NOMO-1 (cell line): Measurements from ENCODE around the gene PPP2R5C.

Experiments used
- DNase-seq, 2 experiments: peaks; one replicate each; lab custom pipeline; 2025; ENCODE audit not compliant: unreplicated experiment in 2 of 2; lab: John Stamatoyannopoulos, UW

PPP2R5C gene

GRCh38 chr14:101879529-101880336 is 118.2 kb downstream of the PPP2R5C start:
- DNase-seq, result no peak

GRCh38 chr14:101881426-101881825 is 119.9 kb downstream of the PPP2R5C start:
- no peak for DNase-seq

- no peak for DNase-seq
Observed at GRCh38 chr14:101882141-101882935, 120.8 kb downstream of the PPP2R5C start.

DNA sequence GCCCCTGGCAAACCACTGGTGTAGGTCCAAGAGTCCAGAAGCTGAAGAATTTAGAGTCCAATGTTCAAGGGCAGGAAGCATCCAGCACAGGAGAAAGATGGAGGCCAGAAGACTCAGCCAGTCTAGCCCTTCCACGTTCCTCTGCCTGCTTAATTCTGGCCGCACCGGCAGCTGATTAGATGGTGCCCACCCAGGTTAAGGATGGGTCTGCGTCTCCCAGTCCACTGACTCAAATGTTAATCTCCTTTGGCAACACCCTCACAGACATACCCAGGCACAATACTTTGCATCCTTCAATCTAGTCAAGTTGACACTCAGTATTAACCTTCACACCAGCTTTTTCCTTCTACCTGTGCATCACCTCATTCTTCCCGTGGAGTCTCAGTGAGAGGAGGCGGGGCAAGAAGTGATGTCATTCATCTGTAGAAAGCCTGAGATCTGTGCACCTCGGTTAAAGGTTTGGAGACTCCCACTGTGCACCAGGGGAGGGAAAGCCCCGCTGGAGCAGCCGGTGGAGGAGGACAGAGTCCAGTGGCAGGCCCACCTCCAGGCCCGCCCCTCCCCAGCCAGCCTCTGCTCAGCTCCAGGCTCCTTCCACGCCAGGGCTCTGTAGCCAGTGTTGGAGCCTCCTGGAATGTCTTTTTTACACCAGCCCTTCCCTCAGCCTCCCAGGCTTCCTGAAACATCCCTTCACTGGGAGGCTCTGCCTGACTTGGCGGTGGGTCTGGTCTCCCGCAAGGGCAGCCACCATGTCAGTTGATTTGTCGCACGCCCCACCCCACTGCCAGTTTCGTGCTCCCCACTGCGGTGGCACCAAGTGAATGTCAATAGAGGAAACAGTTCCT is 122.8 kb downstream of the PPP2R5C start:
- no peak for DNase-seq

GRCh38 chr14:101884934-101885576 is 123.5 kb downstream of the PPP2R5C start:
- DNase-seq, result no peak

GRCh38 chr14:101887219-101887618 is 125.7 kb downstream of the PPP2R5C start:
- DNase-seq, result no peak

GRCh38 chr14:101888182-101888581 is 126.7 kb downstream of the PPP2R5C start:
- no peak for DNase-seq

GRCh38 chr14:101889366-101889765 is 127.9 kb downstream of the PPP2R5C start:
- no peak for DNase-seq

DNA sequence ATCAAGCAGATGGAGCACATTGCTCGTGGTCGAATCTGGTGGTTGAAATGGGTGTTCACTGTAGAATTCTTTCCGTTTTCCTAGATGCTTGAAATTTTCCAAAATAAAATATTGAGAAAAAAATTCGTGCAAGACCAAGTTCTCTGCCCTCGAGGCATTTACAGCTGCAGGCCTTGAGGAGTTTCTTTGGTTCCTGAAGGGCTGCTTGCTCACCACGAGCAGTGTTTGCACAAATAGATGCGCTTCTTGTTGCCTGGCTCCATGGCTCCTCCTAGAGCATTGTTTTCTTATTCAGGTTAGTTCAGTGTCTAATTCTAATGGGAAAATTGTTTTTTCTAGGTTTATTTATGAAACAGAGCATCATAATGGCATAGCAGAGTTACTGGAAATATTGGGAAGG is 128.4 kb downstream of the PPP2R5C start:
- DNase-seq, result no peak

GRCh38 chr14:101891471-101891870 is 130.0 kb downstream of the PPP2R5C start:
- no peak for DNase-seq

GRCh38 chr14:101893759-101894158 is 132.2 kb downstream of the PPP2R5C start:
- no peak for DNase-seq

- no peak for DNase-seq
Observed at GRCh38 chr14:101894365-101895081, 133.0 kb downstream of the PPP2R5C start.

- no peak for DNase-seq
Observed at GRCh38 chr14:101895256-101895655, 133.7 kb downstream of the PPP2R5C start.

DNA sequence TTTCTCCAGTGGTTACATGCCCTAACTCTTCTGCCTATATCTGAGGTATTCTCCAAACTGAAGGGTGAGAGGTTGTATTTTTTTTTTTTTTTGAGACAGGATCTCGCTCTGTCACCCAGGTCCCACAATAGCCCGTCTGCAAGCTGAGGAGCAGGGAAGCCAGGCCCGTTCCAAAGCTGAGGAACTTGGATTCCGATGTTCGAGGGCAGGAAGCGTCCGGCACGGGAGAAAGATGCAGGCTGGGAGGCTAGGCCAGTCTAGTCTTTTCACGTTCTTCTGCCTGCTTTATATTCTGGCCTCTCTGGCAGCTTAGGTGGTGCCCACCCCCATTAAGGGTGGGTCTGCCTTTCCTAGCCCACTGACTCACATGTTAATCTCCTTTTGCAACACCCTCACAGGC is 135.8 kb downstream of the PPP2R5C start:
- DNase-seq, result no peak

GRCh38 chr14:101898416-101898815 is 136.9 kb downstream of the PPP2R5C start:
- no peak for DNase-seq

GRCh38 chr14:101899263-101899662 is 137.8 kb downstream of the PPP2R5C start:
- no peak for DNase-seq

DNA sequence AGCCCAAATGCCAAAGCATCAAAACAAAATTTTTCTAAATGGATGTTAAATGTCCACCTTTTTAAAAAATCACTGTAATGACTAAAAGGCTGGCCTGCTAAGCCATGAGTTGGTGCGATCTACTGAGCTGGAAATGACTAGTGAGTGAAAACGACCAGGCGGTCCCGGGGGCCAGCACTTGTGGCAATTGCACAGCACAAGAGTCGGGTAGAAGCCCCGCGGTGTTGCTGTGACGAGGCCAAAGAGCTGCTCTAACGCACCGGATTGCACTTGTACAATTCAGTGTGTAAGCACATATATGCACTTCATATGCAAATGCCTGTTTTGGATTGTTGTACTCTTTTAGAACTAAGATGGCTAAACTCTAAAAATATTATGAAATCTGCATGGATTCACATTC is 138.7 kb downstream of the PPP2R5C start:
- no peak for DNase-seq

DNA sequence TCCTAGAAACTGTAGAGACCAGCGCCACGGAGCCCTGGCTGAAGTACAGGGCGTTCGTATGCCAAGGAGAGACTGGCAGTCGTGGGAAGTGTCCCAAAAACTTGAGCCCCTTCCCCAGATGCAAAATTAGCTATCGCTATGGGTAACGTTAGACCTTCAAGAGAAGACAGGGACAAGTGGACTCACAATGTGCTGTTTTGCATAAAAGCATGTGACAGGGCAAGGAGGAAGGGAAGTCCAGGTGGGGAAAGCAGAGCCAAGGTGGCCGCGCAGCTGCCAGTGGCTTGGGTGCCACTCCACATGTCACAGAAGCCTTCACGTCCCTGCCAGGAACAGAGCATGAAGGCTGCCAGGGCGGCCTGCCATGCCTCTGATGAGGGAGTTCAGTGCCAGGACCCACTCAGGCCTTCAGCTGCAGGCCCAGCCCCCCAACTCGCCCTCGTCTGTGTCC is 141.6 kb downstream of the PPP2R5C start:
- DNase-seq, result no peak

DNA sequence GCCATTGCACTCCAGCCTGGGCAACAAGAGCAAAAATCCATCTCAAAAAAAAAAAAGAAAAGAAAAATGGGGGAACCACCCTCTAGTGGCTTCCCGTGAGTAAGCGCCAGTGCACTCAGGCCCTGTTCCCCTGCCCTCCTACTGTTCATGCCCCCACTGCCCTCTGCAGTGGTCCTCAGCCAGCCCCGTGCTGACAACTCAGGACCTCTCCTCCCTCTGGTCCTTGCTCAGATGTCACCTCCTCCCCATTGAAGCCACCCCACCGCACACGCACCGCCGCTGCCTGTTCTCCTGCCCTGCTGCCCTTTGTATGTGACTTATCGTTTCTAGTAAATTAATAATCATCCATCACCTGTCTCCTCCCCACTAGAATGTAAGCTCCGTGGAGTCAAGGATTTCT is 144.1 kb downstream of the PPP2R5C start:
- no peak for DNase-seq

GRCh38 chr14:101906645-101907044 is 145.1 kb downstream of the PPP2R5C start:
- no peak for DNase-seq
